H9 (cell line): ENCODE results near the gene PTPRF. TPM values are rescaled to one million over a fixed set of nuclear protein-coding genes. Genes with fewer than 3 reads are reported as not detected.

Experiments used
- DNase-seq: peaks from one replicate; pipeline ENCODE4 v3.0.0-alpha.2; 2017
- H2AFZ ChIP-seq: one replicate; pipeline ENCODE4 v1.6.1; 2013; ENCODE audit warnings: mild to moderate bottlenecking, low read length, control low read depth, moderate library complexity
- H2AK5ac ChIP-seq: 2 replicates; pipeline ENCODE4 v1.6.1; 2013; ENCODE audit warnings: low read length, control low read depth, mixed read lengths; ENCODE audit not compliant: insufficient read length
- H2BK120ac ChIP-seq: one replicate; pipeline ENCODE4 v1.6.1; 2013; ENCODE audit warnings: low read depth, mild to moderate bottlenecking, low read length, control low read depth, inconsistent platforms; ENCODE audit not compliant: poor library complexity, severe bottlenecking
- H2BK12ac ChIP-seq: 2 replicates; pipeline ENCODE4 v1.6.1; 2013; ENCODE audit warnings: low read length, control low read depth, mixed read lengths, low read depth; ENCODE audit not compliant: insufficient read length
- H2BK15ac ChIP-seq: 2 replicates; pipeline ENCODE4 v1.6.1; 2013; ENCODE audit warnings: low read depth, low read length, control low read depth
- H2BK20ac ChIP-seq: one replicate; pipeline ENCODE4 v1.6.1; 2013; ENCODE audit warnings: low read depth, mild to moderate bottlenecking, low read length, control low read depth, inconsistent platforms; ENCODE audit not compliant: poor library complexity, severe bottlenecking
- H2BK5ac ChIP-seq: 2 replicates; pipeline ENCODE4 v1.6.1; 2013; ENCODE audit warnings: low read length, control low read depth, mixed read lengths; ENCODE audit not compliant: insufficient read length
- H3K14ac ChIP-seq: 2 replicates; pipeline ENCODE4 v1.6.1; 2013; ENCODE audit warnings: low read length, control low read depth; ENCODE audit not compliant: insufficient read depth
- H3K18ac ChIP-seq: 2 replicates; pipeline ENCODE4 v1.6.1; 2013; ENCODE audit warnings: low read depth, mild to moderate bottlenecking, mixed read lengths, low read length, control low read depth; ENCODE audit not compliant: insufficient read length
- H3K23ac ChIP-seq: 2 replicates; pipeline ENCODE4 v1.6.1; 2013; ENCODE audit warnings: low read length, control low read depth, mixed read lengths, low read depth; ENCODE audit not compliant: insufficient read length
- H3K23me2 ChIP-seq: 2 replicates; pipeline ENCODE4 v1.6.1; 2013; ENCODE audit warnings: low read depth, mild to moderate bottlenecking, mixed read lengths, low read length, control low read depth; ENCODE audit not compliant: insufficient read length, poor library complexity, severe bottlenecking
- H3K27ac ChIP-seq: 2 replicates; pipeline ENCODE4 v1.5.1; 2013; ENCODE audit warnings: low read length, control low read depth, mixed read lengths, low read depth; ENCODE audit not compliant: insufficient read length
- H3K27me3 ChIP-seq: 2 replicates; pipeline ENCODE4 v1.6.1; 2013; ENCODE audit warnings: low read length, control low read depth, inconsistent platforms; ENCODE audit not compliant: insufficient read depth
- H3K4ac ChIP-seq: 2 replicates; pipeline ENCODE4 v1.6.1; 2013; ENCODE audit warnings: low read depth, mild to moderate bottlenecking, control low read depth, inconsistent platforms, low read length, moderate library complexity
- H3K4me1 ChIP-seq: 2 replicates; pipeline ENCODE4 v1.6.1; 2013; ENCODE audit warnings: low read length, control low read depth, inconsistent platforms; ENCODE audit not compliant: insufficient read depth
- H3K4me2 ChIP-seq: 2 replicates; pipeline ENCODE4 v1.6.1; 2013; ENCODE audit warnings: low read length, control low read depth, mixed read lengths; ENCODE audit not compliant: insufficient read length, insufficient read depth
- H3K56ac ChIP-seq: 2 replicates; pipeline ENCODE4 v1.6.1; 2013; ENCODE audit warnings: low read depth, mild to moderate bottlenecking, mixed read lengths, low read length, control low read depth; ENCODE audit not compliant: insufficient read length
- H3K79me1 ChIP-seq: 2 replicates; pipeline ENCODE4 v1.6.1; 2013; ENCODE audit warnings: low read depth, mild to moderate bottlenecking, moderate library complexity, low read length, control low read depth, inconsistent platforms; ENCODE audit not compliant: insufficient read depth, poor library complexity, severe bottlenecking
- H3K79me2 ChIP-seq: 2 replicates; pipeline ENCODE4 v1.6.1; 2013; ENCODE audit warnings: low read length, control low read depth, inconsistent platforms; ENCODE audit not compliant: insufficient read depth
- H3K9ac ChIP-seq: 2 replicates; pipeline ENCODE4 v1.6.1; 2013; ENCODE audit warnings: low read length, control low read depth, mixed read lengths; ENCODE audit not compliant: insufficient read length; ENCODE audit errors: extremely low read depth
- H3K9me3 ChIP-seq: one replicate; pipeline ENCODE4 v1.6.1; 2013; ENCODE audit warnings: low read depth, low read length, inconsistent platforms; ENCODE audit not compliant: control insufficient read depth
- H3T11ph ChIP-seq: one replicate; pipeline ENCODE4 v1.6.1; 2013; ENCODE audit warnings: mild to moderate bottlenecking, low read length, control low read depth, inconsistent platforms
- H4K20me1 ChIP-seq: one replicate; pipeline ENCODE4 v1.6.1; 2013; ENCODE audit not compliant: control insufficient read depth, insufficient read length, insufficient read depth
- H4K5ac ChIP-seq: 2 replicates; pipeline ENCODE4 v1.6.1; 2013; ENCODE audit warnings: low read depth, mild to moderate bottlenecking, mixed read lengths, low read length, control low read depth; ENCODE audit not compliant: insufficient read length
- H4K8ac ChIP-seq: replicated peaks from 2 replicates; pipeline ENCODE4 v1.6.1; 2013; ENCODE audit warnings: low read length, control low read depth, mixed read lengths, low read depth; ENCODE audit not compliant: insufficient read length
- H4K91ac ChIP-seq: 2 replicates; pipeline ENCODE4 v1.6.1; 2013; ENCODE audit warnings: low read depth, mild to moderate bottlenecking, moderate library complexity, mixed read lengths, low read length, control low read depth; ENCODE audit not compliant: insufficient read length
- H3K27ac Mint-ChIP-seq, 3 experiments: 2 replicates in 2 of 3; 3 replicates in 1 of 3; pipeline ENCODE4 v1.8.0; 2020 to 2021; ENCODE audit warnings: mixed read lengths in 3 of 3, mild to moderate bottlenecking in 1 of 3, moderate library complexity in 1 of 3
- H3K27me3 Mint-ChIP-seq: 2 replicates; pipeline ENCODE4 v1.8.0; 2021; ENCODE audit warnings: low read depth, mild to moderate bottlenecking, moderate library complexity, mixed read lengths
- H3K36me3 Mint-ChIP-seq, 3 experiments: 2 replicates in 2 of 3; 3 replicates in 1 of 3; pipeline ENCODE4 v1.8.0; 2020 to 2021; ENCODE audit warnings: low read depth in 3 of 3, mixed read lengths in 3 of 3; ENCODE audit not compliant: insufficient read depth in 1 of 3
- H3K4me1 Mint-ChIP-seq, 2 experiments: 2 replicates each; pipeline ENCODE4 v1.8.0; 2020; ENCODE audit warnings: mixed read lengths in 2 of 2
- H3K4me3 Mint-ChIP-seq, 2 experiments: 2 replicates in 1 of 2; 3 replicates in 1 of 2; pipeline ENCODE4 v1.8.0; 2020 to 2021; ENCODE audit warnings: mild to moderate bottlenecking in 2 of 2, mixed read lengths in 2 of 2, moderate library complexity in 1 of 2
- H3K9me3 Mint-ChIP-seq, 2 experiments: 2 replicates in 1 of 2; 3 replicates in 1 of 2; pipeline ENCODE4 v1.8.0; 2020; ENCODE audit warnings: mild to moderate bottlenecking in 2 of 2, mixed read lengths in 2 of 2, moderate library complexity in 1 of 2
- CTCF ChIP-seq: fragments of 200-600 bp; sonication (generic); conservative IDR thresholded peaks from 3 replicates; pipeline ENCODE4 v1.8.0; 2021; ENCODE audit warnings: antibody characterized with exemption, mild to moderate bottlenecking
- WGBS: extraction: QIAGEN DNeasy Blood & Tissue Kit; methylation state at CpG from one replicate; pipeline ENCODE4 v1.1.7; 2013; ENCODE audit warnings: missing lambda C conversion rate, low lambda C conversion rate, mixed read lengths; ENCODE audit not compliant: insufficient read length; ENCODE audit errors: extremely low coverage; 5-methylcytosine and 5-hydroxymethylcytosine counted together
- total RNA-seq: library from RNA; stranded (reverse); gene quantifications from 2 replicates; pipeline ENCODE4 v1.2.1, GENCODE V29; 2021

PTPRF gene
- total RNA-seq, 1 experiment from 2014 or later: 193 TPM

GRCh38 chr1:43622901-43623780 is 92.5 kb downstream of the PTPRF start:
- Histone ChIP-seq H3T11ph (no peak overlapping the region), H3K27ac (no peak overlapping the region), H3K4me2 (no peak overlapping the region), H3K23me2 (no peaks in the 10 kb centered on the region), H2AFZ (no peak overlapping the region), H3K4me1 (no peaks in the 10 kb centered on the region), H3K14ac (no peak overlapping the region), H3K9me3 (no peaks in the 10 kb centered on the region), H2AK5ac (no peak overlapping the region), H3K23ac (no peak overlapping the region), H2BK20ac (no peak overlapping the region), H3K4ac (no peak overlapping the region), H3K79me2 (no peaks in the 10 kb centered on the region), H3K9ac (no peak overlapping the region), H2BK15ac (no peak overlapping the region), H3K79me1 (no peaks in the 10 kb centered on the region), H2BK12ac (no peak overlapping the region), H2BK120ac (no peak overlapping the region), H3K18ac (no peak overlapping the region), H2BK5ac (no peak overlapping the region), H3K27me3 (no peaks in the 10 kb centered on the region), H4K5ac (no peak overlapping the region), H3K56ac (no peak overlapping the region), H4K91ac (no peak overlapping the region), H4K8ac (no peak overlapping the region), H4K20me1 (no peaks in the 10 kb centered on the region)
- peaks cover 0 to 3% of the 10 kb centered on the region in 2 experiments; a peak in 1 of 4 replicates for H3K4me1 Mint-ChIP-seq
- H3K27ac Mint-ChIP-seq: no peak overlapping the region
- peaks cover 16 to 59% (median 55%) of the 10 kb centered on the region in 3 experiments for H3K36me3 Mint-ChIP-seq
- no peak for TF ChIP-seq CTCF
- H3K9me3 Mint-ChIP-seq: no peaks in the 10 kb centered on the region
- DNase-seq: no peak
- no CpG with 5 or more reads among the region's 13 CpGs for WGBS
- H3K4me3 Mint-ChIP-seq: no peak overlapping the region
- H3K27me3 Mint-ChIP-seq: no peaks in the 10 kb centered on the region
